ENCODE data around the gene UNC50.

UNC50 gene

GRCh38 chr2:98608116-98608961, at the start of gene UNC50, which contains the start of gene COA5:
Gene UNC50, plus strand, starts transcription at chr2:98608589. Its CDS starts 1,171 bp downstream, at chr2:98609760.
Gene COA5, minus strand, starts transcription at chr2:98608512. Its CDS starts 107 bp downstream, at chr2:98608405.
- DNase-seq = peak; percentile 94

- DNase-seq = no peak
Measured at GRCh38 chr2:98558852-98559530, 49.4 kb upstream of the UNC50 start.

- no peak for DNase-seq
Measured at GRCh38 chr2:98559581-98559980, 48.8 kb upstream of the UNC50 start.

GRCh38 chr2:98560256-98560771, 48.1 kb upstream of the UNC50 start:
- DNase-seq = no peak

- no peak for DNase-seq
Measured at GRCh38 chr2:98561018-98561417, 47.4 kb upstream of the UNC50 start.

- DNase-seq = no peak
Measured at GRCh38 chr2:98561902-98562695, 46.3 kb upstream of the UNC50 start.

GRCh38 chr2:98563394-98563793, 45.0 kb upstream of the UNC50 start:
- DNase-seq = no peak

GRCh38 chr2:98564541-98565132, 43.8 kb upstream of the UNC50 start:
- no peak for DNase-seq

- DNase-seq = no peak
Measured at GRCh38 chr2:98565286-98565860, 43.0 kb upstream of the UNC50 start.

- no peak for DNase-seq
Measured at GRCh38 chr2:98565941-98566340, 42.4 kb upstream of the UNC50 start.

- no peak for DNase-seq
Measured at GRCh38 chr2:98568161-98568956, 40.0 kb upstream of the UNC50 start.

- DNase-seq = peak; percentile 75
Measured at GRCh38 chr2:98569197-98569793, 39.1 kb upstream of the UNC50 start.

- DNase-seq = no peak
Measured at GRCh38 chr2:98569915-98570314, 38.5 kb upstream of the UNC50 start.

- no peak for DNase-seq
Measured at GRCh38 chr2:98570356-98570755, 38.0 kb upstream of the UNC50 start.

- no peak for DNase-seq
Measured at GRCh38 chr2:98571121-98571701, 37.2 kb upstream of the UNC50 start.

GRCh38 chr2:98571796-98572195, 36.6 kb upstream of the UNC50 start:
- DNase-seq = no peak

GRCh38 chr2:98572211-98572610, 36.2 kb upstream of the UNC50 start:
- no peak for DNase-seq

GRCh38 chr2:98572676-98573075, 35.7 kb upstream of the UNC50 start:
- DNase-seq = no peak

GRCh38 chr2:98573426-98573825, 35.0 kb upstream of the UNC50 start:
- no peak for DNase-seq

GRCh38 chr2:98576666-98577312, 31.6 kb upstream of the UNC50 start:
- DNase-seq = no peak

All from activated naive CD4-positive, alpha-beta T cell treated with Interleukin-2 at 50 U/mL for 16 hours (primary cell).